GM18508 (cell line): ENCODE data around the gene NAV2.

Source experiments
- ATAC-seq: cut with Tn5 transposase; IDR thresholded peaks from one replicate; pipeline ENCODE4 v1.9.1; 2021; ENCODE audit warnings: moderate number of reproducible peaks; ENCODE audit not compliant: insufficient read depth, unreplicated experiment

Gene NAV2

DNA sequence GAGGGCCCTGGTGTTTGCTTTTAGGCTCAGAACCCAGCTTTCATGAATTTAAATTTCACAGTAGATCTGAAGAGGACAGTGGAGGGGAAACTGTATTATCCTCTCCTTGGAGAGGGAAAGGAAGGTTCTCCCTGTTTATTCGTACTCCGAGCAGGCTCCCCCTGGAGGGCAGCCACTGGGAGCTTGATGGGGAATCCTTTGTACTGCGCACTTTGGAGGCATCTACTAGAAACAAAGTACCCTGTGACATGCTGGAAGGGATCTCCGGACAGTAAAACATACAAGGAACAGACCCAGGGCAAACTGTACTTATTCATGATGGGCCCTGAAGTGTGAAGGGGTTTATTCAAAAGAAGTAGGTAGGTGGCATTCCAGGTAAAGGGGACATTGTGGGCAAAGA, 27.2 kb downstream of the NAV2 start:
- ATAC-seq = no peak

DNA sequence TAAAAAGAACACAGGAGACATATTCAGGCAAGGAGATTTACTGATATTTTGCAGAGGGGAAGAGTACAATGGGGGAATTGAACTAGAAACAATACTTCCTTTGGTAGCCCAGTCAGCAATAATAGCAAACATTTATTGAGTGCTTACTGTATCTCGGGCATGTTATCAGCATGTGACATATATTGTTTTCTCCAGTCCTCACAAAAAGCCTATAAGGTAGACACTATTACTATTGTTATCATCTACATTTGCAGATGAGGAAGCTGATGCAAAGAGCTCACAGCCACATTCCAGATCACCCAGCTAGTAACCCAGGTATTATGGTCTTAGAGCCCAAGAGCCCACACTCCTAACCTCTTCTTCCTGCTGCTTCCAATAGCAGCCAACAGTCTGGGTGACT, 27.9 kb downstream of the NAV2 start:
- ATAC-seq = no peak

DNA sequence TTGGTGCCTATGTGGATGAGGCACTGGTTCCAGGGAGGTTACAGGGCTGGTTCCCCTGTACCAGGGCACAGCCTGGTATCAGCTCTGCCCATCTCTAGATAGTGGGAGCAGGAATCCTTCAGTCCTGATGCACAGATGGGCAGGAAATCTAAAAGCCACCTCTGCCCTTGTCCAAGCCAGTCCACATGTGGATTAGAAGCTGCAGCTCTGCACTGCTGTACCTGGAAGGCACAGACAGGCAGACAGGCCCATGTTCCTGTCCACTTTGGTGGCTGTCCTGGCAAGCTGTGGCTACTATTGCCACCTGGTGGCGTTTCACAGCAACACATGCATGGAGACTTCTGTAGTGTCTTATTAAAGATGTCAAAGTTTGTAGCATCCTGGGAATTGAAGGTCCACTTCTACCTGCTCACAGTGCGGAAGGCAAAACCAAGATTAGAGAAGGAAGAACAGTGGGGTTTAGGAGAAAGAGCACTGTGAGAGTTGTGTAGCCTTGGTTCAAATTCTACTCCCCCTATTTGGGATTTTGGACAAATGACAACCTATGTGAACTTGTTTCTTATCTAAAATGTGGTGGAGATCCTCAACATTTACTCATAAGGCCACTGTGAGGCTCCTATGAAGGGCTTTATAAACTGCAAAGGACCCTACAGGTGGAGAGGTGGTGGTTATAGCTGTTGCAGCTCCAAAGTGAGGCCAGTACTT, 30.1 kb downstream of the NAV2 start:
- no peak for ATAC-seq

DNA sequence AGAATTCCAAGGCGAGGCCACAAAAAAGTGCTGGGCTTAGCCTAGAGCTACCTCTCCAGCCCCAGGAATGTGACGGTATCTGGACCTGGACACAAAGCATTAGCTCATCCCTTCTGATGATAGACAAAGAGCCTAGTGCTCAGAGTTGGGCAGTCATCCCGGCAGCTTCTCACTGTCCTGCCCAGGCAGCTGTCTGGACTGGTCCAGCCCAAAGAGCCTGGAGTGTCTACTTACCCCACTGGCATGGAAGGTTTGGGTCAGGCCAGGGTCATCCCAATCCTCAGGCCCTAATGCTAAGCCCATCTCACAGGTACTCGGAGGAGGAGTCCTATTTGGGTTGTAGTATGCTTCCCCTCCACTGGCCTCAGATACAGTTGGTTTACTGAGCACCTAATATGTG, 31.0 kb downstream of the NAV2 start:
- ATAC-seq = no peak

- ATAC-seq = no peak
These were observed 31.5 kb downstream of the NAV2 start for GRCh38 chr11:19744130-19744529.

DNA sequence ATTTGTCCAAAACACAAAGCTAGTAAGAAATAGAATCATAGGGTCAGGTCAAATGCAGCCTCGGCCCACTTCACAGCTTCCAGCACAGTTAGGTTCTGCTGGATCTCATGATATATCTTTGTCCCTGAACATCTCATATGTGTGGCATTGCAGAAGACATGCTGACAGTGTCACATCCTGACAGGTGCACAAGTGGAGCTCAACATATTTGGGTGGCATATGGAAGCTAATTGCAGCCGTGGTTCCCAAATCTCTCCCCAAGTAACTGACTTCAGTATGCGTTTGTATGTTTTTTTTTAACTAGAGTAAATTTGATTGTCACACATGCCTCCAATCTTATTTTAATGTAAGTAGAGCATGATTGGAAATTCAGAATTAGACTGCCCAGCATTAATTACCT, 33.4 kb downstream of the NAV2 start:
- no peak for ATAC-seq

DNA sequence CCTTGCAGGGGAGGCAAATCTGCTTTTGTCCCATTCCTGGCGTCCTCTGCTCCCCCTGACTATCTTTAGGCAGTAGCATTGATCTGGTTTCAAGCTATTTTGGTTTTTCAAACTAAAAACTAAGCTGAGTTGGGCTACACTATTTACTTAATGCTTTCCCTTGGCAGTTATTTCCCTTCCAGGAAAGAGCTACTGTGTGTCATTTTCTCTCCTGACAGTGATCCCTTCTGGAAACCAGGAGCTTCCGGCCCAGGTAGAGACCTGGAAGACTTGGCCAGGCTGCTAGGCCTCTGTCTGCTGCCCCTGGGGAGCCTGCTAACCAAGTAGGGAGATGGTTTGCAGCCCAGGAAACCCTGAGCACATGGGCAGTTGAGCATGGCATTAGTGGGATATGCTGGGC, 35.0 kb downstream of the NAV2 start:
- no peak for ATAC-seq

DNA sequence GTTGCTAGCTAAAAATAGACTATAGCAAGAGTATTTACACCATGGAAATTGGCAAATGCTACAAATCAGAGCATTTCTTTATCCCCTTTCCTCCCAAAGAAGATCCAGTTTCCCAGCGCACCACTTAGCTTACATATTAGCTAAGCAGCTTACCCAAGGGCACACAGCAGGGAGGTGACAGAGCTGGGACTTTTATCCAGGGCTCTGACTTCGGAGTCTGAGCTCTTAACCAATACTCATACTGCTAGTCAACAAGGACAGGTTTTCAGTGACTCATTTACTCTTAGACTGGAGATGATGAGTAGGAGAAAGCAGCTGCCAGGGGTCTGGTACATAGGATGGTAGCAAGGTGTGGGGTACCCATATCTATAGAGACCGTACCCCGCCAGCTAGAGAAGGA, 38.4 kb downstream of the NAV2 start:
- ATAC-seq = no peak

DNA sequence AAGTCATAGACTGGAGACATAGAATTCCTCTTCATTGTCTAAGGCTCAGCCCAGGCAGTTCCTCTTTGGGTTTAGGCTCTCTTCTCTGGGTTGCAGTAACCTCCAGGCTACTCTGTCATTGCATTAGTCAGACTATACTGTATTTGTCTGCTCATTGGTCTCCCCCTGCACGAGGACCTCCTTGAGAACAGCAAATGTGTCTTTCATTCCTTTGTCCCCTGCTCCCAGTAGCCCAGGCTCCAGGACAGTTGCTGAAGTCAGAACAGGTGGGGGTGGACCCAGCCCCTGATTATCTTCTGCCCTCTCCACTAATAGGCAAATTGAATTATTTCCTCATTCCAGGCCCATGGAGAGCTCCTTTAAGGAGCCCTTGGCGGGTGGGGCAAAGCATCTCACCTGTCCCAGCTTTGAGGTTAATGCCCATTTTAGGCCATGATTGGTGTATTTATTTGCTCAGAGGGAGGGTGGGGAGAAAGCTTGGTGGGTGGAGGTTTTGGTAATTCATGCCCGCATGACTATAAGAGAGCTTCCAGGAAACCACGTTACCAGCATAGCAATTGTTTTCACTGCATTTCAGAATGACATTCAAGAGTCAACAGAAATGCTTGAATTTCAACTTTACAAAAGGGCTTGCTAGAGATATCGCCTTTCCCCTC, 40.9 kb downstream of the NAV2 start:
- ATAC-seq = no peak

- no peak for ATAC-seq
These were observed 44.2 kb downstream of the NAV2 start for GRCh38 chr11:19756675-19757475.

DNA sequence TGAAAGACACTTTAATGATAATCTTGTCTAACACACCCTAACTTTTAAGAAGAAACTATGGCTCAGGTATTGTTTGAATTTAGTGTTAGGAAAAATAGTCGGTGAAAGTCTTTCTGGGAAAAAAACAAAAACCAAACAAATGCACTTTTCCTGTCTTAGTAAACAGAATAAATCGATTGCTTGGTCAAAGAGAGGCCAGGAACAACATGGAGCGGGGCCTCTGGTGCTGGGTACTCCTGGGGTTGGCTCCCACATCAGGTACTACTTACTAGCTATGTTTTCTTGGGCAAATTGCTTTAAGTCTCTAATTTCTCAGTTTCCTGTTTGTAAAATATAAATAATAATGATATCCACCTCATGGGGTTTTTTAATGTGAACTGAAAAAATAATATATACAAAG, 46.8 kb downstream of the NAV2 start:
- no peak for ATAC-seq

GRCh38 chr11:19762266-19762665, 49.6 kb downstream of the NAV2 start:
- ATAC-seq = no peak

GRCh38 chr11:19763330-19763729, 50.7 kb downstream of the NAV2 start:
- ATAC-seq = no peak

DNA sequence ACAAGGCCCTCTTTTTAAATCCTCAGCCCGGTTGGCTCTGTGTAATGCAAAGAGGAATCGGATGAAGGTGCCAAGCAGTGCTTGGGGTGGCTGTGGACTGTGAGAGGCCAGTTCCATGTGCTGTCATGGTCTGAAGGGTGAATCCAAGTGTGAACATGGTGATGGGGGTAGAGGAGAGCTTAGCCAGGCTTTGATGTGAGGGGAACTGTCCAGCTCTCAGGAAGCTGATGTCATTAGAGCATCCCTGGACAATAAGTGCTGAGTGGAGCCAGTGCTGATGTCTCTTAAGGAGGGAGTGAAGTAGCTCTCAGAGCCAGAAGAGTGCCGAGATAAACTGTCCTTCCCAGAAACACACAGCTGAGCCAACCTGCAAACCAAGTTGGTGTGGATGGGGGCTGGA, 53.6 kb downstream of the NAV2 start:
- no peak for ATAC-seq

DNA sequence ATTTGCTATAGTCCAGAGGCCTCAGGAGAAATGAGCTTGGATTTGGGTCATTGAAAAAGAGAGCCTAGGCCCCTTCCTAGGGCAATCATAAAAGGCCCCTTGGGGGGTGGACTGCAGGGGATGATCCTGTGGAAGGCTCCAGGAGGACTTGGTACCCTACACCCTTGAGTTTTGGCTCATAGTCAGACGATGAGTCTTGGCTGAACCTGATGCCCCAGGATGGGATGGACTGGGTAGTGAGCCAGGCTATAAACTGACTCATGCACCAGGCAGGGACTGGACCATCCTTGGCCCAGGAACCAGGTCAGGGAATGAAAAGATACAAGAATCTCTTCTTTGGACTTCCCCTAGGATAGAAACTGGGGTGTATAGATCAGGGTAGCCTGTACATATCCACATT, 54.2 kb downstream of the NAV2 start:
- no peak for ATAC-seq

DNA sequence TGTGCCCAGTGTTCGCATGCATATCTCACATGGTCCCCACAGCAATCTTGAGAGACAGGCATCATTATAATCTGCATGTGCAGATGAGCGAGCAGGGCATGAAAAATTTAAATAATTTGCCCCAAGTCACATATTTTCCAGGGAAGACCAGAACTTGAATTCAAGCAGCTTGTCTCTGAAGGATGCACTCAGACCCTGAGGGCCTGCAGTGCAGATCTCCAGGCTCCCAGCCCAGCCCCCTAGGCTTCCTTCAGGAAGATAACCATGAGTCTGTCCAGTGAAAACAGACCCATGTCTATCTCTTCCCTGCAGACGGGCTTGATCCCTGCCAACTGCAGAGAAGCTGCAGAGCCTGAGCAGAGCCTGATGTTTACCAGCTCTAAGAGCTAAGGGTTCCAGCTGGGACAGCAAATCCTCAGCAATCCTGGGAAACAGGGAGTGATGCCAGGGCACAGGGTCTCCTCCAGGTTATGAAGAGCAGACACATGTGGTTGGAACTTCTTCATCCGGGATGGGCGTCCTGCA, 55.1 kb downstream of the NAV2 start:
- no peak for ATAC-seq

DNA sequence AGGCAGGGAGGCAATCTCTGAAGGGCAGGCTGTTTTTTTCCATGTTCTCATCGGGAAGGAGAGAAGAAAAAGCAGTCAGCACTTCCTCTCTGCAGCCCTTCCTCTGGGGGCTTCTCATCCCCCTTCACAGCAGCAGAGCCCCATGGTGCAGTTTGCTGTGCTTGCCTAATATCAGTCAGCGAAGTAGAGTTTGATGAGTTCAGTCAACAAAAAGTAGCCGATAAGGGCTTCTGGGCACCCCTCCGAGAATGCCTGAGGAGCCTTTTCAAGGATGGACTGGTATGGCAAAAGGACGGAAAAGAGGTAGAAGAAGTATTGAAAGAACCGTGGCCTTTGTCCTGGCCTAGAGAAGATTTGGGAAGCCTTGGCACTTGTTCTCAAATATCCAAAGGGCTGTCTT, 55.6 kb downstream of the NAV2 start:
- ATAC-seq = no peak

DNA sequence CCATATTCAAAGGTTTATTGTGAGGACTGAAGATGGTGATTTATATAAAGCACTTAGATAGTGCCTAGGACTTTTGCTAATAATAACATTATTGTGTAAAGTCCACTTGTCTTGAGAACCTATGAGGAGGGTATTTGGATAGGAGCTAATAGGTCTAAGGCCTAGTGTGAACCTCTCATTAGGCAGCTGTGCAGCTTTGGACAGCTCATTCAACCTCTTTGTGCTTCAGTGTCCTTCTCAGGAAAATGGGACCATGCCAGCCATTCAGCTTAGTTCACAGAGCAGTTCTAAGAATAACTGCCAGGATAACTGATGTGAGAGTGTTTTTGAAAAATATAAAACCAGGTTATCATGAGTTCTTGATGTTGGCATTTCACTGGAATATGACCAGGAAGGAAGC, 56.2 kb downstream of the NAV2 start:
- no peak for ATAC-seq

GRCh38 chr11:19769820-19770219, 57.2 kb downstream of the NAV2 start:
- no peak for ATAC-seq

GRCh38 chr11:19770277-19770676, 57.6 kb downstream of the NAV2 start:
- no peak for ATAC-seq

DNA sequence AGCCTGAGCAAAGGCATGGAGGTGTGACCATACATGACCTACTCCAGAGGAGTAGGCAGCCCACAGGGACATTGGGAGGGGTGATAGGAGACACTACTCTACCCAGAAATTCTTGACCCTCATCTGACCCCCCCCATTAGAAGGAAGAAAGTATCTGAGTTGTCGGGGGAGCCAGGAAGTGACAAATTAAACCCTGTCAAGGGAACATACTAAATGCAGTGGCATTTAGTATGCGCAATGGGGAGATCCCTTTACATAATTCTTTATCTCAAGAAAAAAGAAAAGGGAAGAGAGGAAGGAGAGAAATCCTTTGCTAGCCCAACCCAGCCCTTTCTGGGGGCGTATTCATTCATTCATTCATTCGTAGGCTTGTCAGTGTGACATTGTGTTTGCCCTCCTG, 58.8 kb downstream of the NAV2 start:
- ATAC-seq = no peak
